ENCODE results near the gene PROSER3. TPM values are rescaled to one million over a fixed set of nuclear protein-coding genes. Genes with fewer than 3 reads are reported as not detected.

Gene PROSER3
- polyA plus RNA-seq, 1 donor from 2014 or later: 1.2 TPM

- Histone ChIP-seq H3K9ac (ENCODE audit: low read length) (no peak overlapping the region), H3K9me3 (ENCODE audit: low read length) (no peaks in the 10 kb centered on the region), H2AFZ (ENCODE audit: low read depth, low read length) (no peak overlapping the region), H3F3A (ENCODE audit: insufficient read depth, low read length, poor library complexity, severe bottlenecking) (no peaks in the 10 kb centered on the region), H3K36me3 (ENCODE audit: insufficient read depth, low read length) (no peaks in the 10 kb centered on the region), H3K4me2 (ENCODE audit: low read length) (no peak overlapping the region), H3K27me3 (ENCODE audit: insufficient read depth, low read depth, low read length) (no peaks in the 10 kb centered on the region), H4K20me1 (ENCODE audit: insufficient read depth) (no peaks in the 10 kb centered on the region), H3K27ac (ENCODE audit: low read length) (no peak overlapping the region), H3K79me2 (replicated peaks; ENCODE audit: insufficient read depth, low read length) (peaks cover 4% of the 10 kb centered on the region), H3K4me3 (ENCODE audit: low read length) (no peak overlapping the region), H3K9me2 (ENCODE audit: insufficient read depth, low read length) (no peaks in the 10 kb centered on the region)
- TF ChIP-seq RAD21 (conservative IDR thresholded peaks at IDR 0.05) (no peak), EZH2 (IDR thresholded peaks at IDR 0.05; ENCODE audit: borderline replicate concordance, insufficient read depth, low read length, poor library complexity, severe bottlenecking) (no peak), TAF1 (IDR thresholded peaks at IDR 0.05; ENCODE audit: low read depth) (no peak), MXI1 (conservative IDR thresholded peaks at IDR 0.05; ENCODE audit: poor library complexity, severe bottlenecking) (no peak), EP300 (conservative IDR thresholded peaks at IDR 0.05; ENCODE audit: poor library complexity, severe bottlenecking) (no peak), SMC3 (conservative IDR thresholded peaks at IDR 0.05; ENCODE audit: poor library complexity) (no peak), POLR2AphosphoS5 (IDR thresholded peaks at IDR 0.05) (no peak), REST (IDR thresholded peaks at IDR 0.05; ENCODE audit: borderline replicate concordance) (no peak)
- TF ChIP-seq, protein P1, sequence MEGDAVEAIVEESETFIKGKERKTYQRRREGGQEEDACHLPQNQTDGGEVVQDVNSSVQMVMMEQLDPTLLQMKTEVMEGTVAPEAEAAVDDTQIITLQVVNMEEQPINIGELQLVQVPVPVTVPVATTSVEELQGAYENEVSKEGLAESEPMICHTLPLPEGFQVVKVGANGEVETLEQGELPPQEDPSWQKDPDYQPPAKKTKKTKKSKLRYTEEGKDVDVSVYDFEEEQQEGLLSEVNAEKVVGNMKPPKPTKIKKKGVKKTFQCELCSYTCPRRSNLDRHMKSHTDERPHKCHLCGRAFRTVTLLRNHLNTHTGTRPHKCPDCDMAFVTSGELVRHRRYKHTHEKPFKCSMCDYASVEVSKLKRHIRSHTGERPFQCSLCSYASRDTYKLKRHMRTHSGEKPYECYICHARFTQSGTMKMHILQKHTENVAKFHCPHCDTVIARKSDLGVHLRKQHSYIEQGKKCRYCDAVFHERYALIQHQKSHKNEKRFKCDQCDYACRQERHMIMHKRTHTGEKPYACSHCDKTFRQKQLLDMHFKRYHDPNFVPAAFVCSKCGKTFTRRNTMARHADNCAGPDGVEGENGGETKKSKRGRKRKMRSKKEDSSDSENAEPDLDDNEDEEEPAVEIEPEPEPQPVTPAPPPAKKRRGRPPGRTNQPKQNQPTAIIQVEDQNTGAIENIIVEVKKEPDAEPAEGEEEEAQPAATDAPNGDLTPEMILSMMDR (IDR thresholded peaks at IDR 0.05; ENCODE audit: poor library complexity, severe bottlenecking): no peak
These were observed 44.5 kb upstream of the PROSER3 start for GRCh38 chr19:35713506-35713850.

- Histone ChIP-seq H3K4me3 (ENCODE audit: low read length) (no peak overlapping the region), H3K36me3 (ENCODE audit: insufficient read depth, low read length) (no peaks in the 10 kb centered on the region), H3K27me3 (ENCODE audit: insufficient read depth, low read depth, low read length) (no peaks in the 10 kb centered on the region), H3K27ac (ENCODE audit: low read length) (no peak overlapping the region), H3K9me3 (ENCODE audit: low read length) (no peaks in the 10 kb centered on the region), H3K79me2 (replicated peaks; ENCODE audit: insufficient read depth, low read length) (peaks cover 9% of the 10 kb centered on the region), H3F3A (ENCODE audit: insufficient read depth, low read length, poor library complexity, severe bottlenecking) (no peaks in the 10 kb centered on the region), H3K9me2 (ENCODE audit: insufficient read depth, low read length) (no peaks in the 10 kb centered on the region), H4K20me1 (ENCODE audit: insufficient read depth) (no peaks in the 10 kb centered on the region), H3K4me2 (ENCODE audit: low read length) (no peak overlapping the region), H3K9ac (ENCODE audit: low read length) (no peak overlapping the region), H2AFZ (ENCODE audit: low read depth, low read length) (no peak overlapping the region)
- no peak for TF ChIP-seq MXI1 (conservative IDR thresholded peaks at IDR 0.05; ENCODE audit: poor library complexity, severe bottlenecking)
- no peak for TF ChIP-seq REST (IDR thresholded peaks at IDR 0.05; ENCODE audit: borderline replicate concordance)
- no peak for TF ChIP-seq RAD21 (conservative IDR thresholded peaks at IDR 0.05)
- no peak for TF ChIP-seq SMC3 (conservative IDR thresholded peaks at IDR 0.05; ENCODE audit: poor library complexity)
- no peak for TF ChIP-seq EP300 (conservative IDR thresholded peaks at IDR 0.05; ENCODE audit: poor library complexity, severe bottlenecking)
- TF ChIP-seq, protein P1 (IDR thresholded peaks at IDR 0.05; ENCODE audit: poor library complexity, severe bottlenecking): no peak
- TF ChIP-seq TAF1 (IDR thresholded peaks at IDR 0.05; ENCODE audit: low read depth): no peak
- no peak for TF ChIP-seq EZH2 (IDR thresholded peaks at IDR 0.05; ENCODE audit: borderline replicate concordance, insufficient read depth, low read length, poor library complexity, severe bottlenecking)
- no peak for TF ChIP-seq POLR2AphosphoS5 (IDR thresholded peaks at IDR 0.05)
These were observed 44.0 kb upstream of the PROSER3 start for GRCh38 chr19:35713904-35714495.
